ENCODE data around the gene GPRIN3. TPM values are rescaled to one million over a fixed set of nuclear protein-coding genes. Genes with fewer than 3 reads are reported as not detected.

Gene GPRIN3
- total and polyA plus RNA-seq, 2 of the 13 experiments (the other 11 are each of a cell fraction or from before 2014, with no cell fraction given), result not detected

DNA sequence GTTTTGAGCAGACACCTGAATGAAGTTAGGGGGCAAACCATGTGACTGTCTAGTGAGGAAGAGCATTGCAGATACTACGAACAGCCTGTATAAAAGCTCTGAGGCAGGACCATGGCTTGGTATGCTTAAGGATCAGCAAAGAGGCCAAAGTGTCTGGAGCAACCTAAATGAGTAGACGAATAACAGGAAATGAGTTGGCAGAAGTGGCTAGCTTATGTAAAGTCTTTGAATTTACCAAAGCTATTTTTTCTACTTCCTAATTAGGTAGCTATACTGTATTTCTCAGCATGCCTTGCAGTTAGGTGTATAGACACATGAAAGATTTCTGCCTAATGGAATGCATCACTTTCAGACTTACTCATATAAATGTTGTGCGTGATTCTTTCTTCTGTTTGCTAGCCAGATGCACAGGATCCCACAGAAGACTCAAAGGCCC, 9.3 kb upstream of the GPRIN3 start (continued):
- TF ChIP-seq, protein P1, sequence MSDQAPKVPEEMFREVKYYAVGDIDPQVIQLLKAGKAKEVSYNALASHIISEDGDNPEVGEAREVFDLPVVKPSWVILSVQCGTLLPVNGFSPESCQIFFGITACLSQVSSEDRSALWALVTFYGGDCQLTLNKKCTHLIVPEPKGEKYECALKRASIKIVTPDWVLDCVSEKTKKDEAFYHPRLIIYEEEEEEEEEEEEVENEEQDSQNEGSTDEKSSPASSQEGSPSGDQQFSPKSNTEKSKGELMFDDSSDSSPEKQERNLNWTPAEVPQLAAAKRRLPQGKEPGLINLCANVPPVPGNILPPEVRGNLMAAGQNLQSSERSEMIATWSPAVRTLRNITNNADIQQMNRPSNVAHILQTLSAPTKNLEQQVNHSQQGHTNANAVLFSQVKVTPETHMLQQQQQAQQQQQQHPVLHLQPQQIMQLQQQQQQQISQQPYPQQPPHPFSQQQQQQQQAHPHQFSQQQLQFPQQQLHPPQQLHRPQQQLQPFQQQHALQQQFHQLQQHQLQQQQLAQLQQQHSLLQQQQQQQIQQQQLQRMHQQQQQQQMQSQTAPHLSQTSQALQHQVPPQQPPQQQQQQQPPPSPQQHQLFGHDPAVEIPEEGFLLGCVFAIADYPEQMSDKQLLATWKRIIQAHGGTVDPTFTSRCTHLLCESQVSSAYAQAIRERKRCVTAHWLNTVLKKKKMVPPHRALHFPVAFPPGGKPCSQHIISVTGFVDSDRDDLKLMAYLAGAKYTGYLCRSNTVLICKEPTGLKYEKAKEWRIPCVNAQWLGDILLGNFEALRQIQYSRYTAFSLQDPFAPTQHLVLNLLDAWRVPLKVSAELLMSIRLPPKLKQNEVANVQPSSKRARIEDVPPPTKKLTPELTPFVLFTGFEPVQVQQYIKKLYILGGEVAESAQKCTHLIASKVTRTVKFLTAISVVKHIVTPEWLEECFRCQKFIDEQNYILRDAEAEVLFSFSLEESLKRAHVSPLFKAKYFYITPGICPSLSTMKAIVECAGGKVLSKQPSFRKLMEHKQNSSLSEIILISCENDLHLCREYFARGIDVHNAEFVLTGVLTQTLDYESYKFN (CRISPR knock-in tag; conservative IDR thresholded peaks at IDR 0.05), result no peak
- no peak for TF ChIP-seq PITX1 (CRISPR knock-in tag; IDR thresholded peaks at IDR 0.05)
- no peak for TF ChIP-seq RXRA (CRISPR knock-in tag; IDR thresholded peaks at IDR 0.05)
- no peak for TF ChIP-seq HES4 (CRISPR knock-in tag; IDR thresholded peaks at IDR 0.05; ENCODE audit: borderline replicate concordance)
- no peak for TF ChIP-seq ZMYM2 (CRISPR knock-in tag; IDR thresholded peaks at IDR 0.05)
- no peak for TF ChIP-seq ERF (CRISPR knock-in tag; IDR thresholded peaks at IDR 0.05)
- TF ChIP-seq, protein P2, sequence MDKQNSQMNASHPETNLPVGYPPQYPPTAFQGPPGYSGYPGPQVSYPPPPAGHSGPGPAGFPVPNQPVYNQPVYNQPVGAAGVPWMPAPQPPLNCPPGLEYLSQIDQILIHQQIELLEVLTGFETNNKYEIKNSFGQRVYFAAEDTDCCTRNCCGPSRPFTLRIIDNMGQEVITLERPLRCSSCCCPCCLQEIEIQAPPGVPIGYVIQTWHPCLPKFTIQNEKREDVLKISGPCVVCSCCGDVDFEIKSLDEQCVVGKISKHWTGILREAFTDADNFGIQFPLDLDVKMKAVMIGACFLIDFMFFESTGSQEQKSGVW (CRISPR knock-in tag; IDR thresholded peaks at IDR 0.05; ENCODE audit: borderline replicate concordance), result no peak
- TF ChIP-seq, protein P3, sequence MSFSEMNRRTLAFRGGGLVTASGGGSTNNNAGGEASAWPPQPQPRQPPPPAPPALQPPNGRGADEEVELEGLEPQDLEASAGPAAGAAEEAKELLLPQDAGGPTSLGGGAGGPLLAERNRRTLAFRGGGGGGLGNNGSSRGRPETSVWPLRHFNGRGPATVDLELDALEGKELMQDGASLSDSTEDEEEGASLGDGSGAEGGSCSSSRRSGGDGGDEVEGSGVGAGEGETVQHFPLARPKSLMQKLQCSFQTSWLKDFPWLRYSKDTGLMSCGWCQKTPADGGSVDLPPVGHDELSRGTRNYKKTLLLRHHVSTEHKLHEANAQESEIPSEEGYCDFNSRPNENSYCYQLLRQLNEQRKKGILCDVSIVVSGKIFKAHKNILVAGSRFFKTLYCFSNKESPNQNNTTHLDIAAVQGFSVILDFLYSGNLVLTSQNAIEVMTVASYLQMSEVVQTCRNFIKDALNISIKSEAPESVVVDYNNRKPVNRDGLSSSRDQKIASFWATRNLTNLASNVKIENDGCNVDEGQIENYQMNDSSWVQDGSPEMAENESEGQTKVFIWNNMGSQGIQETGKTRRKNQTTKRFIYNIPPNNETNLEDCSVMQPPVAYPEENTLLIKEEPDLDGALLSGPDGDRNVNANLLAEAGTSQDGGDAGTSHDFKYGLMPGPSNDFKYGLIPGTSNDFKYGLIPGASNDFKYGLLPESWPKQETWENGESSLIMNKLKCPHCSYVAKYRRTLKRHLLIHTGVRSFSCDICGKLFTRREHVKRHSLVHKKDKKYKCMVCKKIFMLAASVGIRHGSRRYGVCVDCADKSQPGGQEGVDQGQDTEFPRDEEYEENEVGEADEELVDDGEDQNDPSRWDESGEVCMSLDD (CRISPR knock-in tag; IDR thresholded peaks at IDR 0.05; ENCODE audit: borderline replicate concordance), result no peak

All from HepG2 (cell line).